Motor neuron (in vitro differentiated cells): ENCODE data around the gene GREB1. TPM values are rescaled to one million over a fixed set of nuclear protein-coding genes. Genes with fewer than 3 reads are reported as not detected.

ENCODE experiments used
- ATAC-seq, 8 experiments: fragments of 200-7000 bp; cut with Tn5 transposase; replicated peaks in 6 of 8; 2 replicates each; pipeline ENCODE4 v1.8.0; 2021; ENCODE audit warnings: mild to moderate bottlenecking in 8 of 8, moderate library complexity in 8 of 8
- H3K27ac ChIP-seq, 2 donors: fragments of 250-450 bp; sonication (Bioruptor Pico); 2 replicates each; pipeline ENCODE4 v1.9.0; 2021; ENCODE audit warnings: antibody characterized with exemption in 2 of 2, mild to moderate bottlenecking in 2 of 2, moderate library complexity in 1 of 2
- H3K4me1 ChIP-seq, 2 donors: fragments of 250-450 bp; sonication (Bioruptor Pico); replicated peaks in 1 of 2; 2 replicates each; pipeline ENCODE4 v1.6.1; 2021; ENCODE audit warnings: antibody characterized with exemption in 2 of 2, mild to moderate bottlenecking in 2 of 2, moderate library complexity in 1 of 2
- H3K4me3 ChIP-seq, 5 donors: fragments of 250-450 bp; sonication (Bioruptor Pico); 2 replicates each; pipeline ENCODE4 v1.9.0; 2021; ENCODE audit warnings: antibody characterized with exemption in 5 of 5, mild to moderate bottlenecking in 5 of 5, moderate library complexity in 4 of 5
- WGBS, 10 experiments: fragments of 450-650 bp; shearing (Covaris generic); methylation state at CpG; one replicate each; pipeline ENCODE4 v1.0.0; 2022; 5-methylcytosine and 5-hydroxymethylcytosine counted together
- in situ Hi-C, 9 experiments: fragments of 400-800 bp; cut with MboI; loops; one replicate each; pipeline ENCODE4 v1.15.0; 2021; ENCODE audit warnings: low sequenced_read_pairs in 9 of 9, low pct_unique_long_range_greater_than_20kb in 2 of 9; ENCODE audit not compliant: unreplicated experiment in 9 of 9
- total RNA-seq, 8 experiments: library from RNA; unstranded; fragments of 300-600 nt; gene quantifications; 2 replicates each; pipeline versions ENCODE4 v1.2.3 to v1.2.4, GENCODE V29; 2022

The GREB1 gene
- total RNA-seq, 8 experiments from 2014 or later: 1.1 to 78.6 (median 16.0) TPM

DNA sequence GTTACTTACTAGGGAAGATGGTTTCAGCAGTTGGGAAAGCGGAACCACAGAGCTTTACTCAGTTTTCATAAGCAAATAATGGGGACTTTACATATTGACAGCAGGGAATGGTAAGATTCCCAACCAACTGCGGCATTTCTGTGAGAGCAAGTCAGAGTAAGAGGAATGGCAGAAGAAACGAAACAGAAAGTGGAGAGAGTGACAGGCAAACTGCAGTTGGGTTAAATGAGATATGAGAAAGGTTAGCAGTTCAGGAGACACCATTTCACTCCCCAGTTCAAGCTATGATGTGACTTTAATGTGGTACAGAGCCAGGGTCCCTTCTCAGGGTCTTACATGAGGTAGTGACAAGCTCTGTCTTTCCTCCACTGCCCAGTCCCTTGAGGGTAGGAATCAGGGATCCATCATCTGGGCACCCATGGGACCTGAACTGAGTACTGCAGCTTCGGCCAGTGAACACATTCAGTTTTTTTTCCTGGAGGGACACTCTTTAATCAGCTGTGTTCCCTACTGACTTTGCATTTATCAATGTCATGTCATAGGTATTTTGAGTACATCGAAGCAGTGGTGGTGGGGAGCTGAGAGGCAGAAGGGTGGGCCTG, 33.0 kb upstream of the GREB1 start:
- in situ Hi-C loops: no loop called here
- Histone ChIP-seq H3K4me3 (no peak overlapping the region), H3K27ac (peak overlapping the region in 1 of 2 donors; percentile 71), H3K4me1 (peaks cover 43% of the 10 kb centered on the region in 2 donors)
- 28 to 91% (median 66%) methylated on average over 1 to 5 of the region's 5 CpGs; no CpG with 5 or more reads in 2 of the 10 experiments for WGBS, 10 experiments
- ATAC-seq: peak in 3 of 8 experiments; percentile 22 to 84 (median 43)

DNA sequence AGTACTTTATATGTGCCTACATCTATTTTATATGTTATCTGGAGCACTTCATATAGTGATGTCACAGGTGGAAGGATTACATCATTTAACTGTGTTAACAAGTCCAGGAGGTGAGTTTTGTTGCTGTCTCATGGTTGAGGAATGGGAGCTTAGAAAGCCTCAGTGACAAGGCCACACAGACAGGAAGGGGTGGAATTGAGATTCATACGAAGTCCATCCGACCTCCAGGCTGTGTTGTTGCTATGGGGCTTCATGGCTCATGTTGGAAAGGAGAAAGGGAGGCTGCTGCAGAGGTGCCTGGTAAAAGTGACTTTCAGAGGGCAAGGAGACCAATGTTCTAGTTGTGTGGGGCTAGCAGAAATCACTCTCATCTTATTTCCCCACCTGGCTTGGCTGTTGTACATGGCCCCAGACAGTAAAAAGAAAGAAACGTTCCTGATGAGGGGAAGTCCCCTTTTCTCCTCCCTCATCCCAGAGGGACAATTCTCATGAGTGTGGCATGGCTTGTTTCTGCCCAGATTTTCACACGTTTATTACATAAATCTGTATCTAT, 31.0 kb upstream of the GREB1 start:
- 36 to 100% (median 87%) methylated on average over 1 to 4 of the region's 4 CpGs for WGBS, 10 experiments
- in situ Hi-C loops: no loop called here
- Histone ChIP-seq H3K4me3 (no peak overlapping the region), H3K27ac (peak overlapping the region in 1 of 2 donors; percentile 21), H3K4me1 (peaks cover 29 to 30% of the 10 kb centered on the region in 2 donors)
- peak in 2 of 8 experiments; percentile 6 to 17 for ATAC-seq

DNA sequence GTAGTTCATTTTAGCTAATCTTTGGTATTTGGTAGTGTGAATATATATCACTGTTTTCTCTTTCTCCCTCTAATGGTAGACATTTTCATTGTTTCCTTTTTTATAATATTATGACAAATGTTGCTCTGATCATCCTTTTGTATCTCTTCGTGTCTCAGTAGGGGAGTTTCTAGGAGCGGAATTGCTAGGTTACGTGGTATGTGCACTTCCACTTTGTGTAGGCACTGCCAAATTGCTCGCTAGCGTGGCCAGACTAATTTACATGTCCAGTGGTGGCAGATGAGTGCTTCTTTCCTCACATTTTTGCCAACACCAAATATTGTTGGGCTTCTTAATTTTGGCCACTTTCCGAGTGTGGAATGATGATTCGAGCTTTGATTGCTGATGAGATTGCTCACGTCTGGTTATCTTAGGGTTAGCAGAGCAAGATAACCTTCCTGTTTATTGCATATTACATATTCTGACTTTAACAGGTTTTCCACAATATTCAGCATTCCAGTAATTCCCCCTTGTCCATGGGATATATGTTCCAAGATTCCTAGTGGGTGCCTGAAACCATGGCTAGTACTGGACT, 30.4 kb upstream of the GREB1 start:
- no peak overlapping the region for H3K4me3 ChIP-seq
- WGBS, 10 experiments: 0 to 75% (median 51%) methylated on average over 2 to 8 of the region's 8 CpGs; no CpG with 5 or more reads in 1 of the 10 experiments
- H3K27ac ChIP-seq: no peak overlapping the region
- peaks cover 23 to 29% of the 10 kb centered on the region in 2 donors for H3K4me1 ChIP-seq
- no peak for ATAC-seq
- in situ Hi-C loops: no loop called here

DNA sequence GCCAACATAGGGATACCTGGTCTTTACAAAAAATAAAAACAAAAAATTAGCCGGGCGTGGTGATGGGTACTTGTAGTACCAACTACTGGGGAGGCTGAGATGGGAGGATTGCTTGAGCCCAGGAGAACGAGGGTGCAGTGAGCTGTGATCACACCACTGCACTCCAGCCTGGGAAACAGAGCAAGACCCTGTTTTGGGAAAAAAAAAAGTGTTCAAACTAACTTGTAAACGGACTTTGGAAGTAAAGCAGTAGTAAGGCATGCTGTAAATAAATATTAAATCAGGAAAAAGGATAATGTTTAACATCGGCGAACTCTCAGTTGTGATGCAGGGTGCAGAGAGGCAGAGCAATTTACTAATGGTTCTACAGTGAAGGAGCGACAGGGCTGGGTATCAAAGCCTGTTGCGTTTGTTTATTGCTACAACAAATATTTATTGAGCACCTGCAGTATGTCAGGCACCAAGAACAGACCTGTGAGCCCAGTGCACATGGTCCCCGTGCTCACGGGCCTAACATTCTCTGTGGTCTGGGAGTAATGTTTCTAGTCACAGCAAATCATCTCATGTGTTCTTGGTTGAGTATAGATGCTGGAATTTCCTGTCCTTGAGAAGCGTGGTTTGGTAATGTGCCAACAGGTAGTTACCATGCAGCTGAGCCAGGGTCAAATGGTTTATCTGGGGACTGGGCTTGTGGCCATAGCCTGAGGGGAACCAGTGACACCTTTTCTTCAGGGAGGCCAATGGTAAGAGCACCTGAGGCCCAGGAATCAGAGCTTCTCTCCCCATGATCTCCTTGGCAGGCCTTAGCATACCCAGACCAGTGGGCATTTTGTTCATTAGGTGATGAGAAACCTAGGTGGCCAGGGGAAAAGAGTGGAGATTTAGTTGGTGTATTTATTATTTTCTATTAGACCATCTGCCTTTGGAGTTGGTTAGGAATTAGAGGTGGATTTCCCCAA, 27.9 kb upstream of the GREB1 start:
- 38 to 100% (median 83%) methylated on average over 2 to 8 of the region's 11 CpGs for WGBS, 10 experiments
- in situ Hi-C loops: no loop called here
- Histone ChIP-seq H3K4me3 (no peak overlapping the region), H3K4me1 (peaks cover 8 to 12% of the 10 kb centered on the region in 2 donors), H3K27ac (no peak overlapping the region)
- ATAC-seq: peak in 1 of 8 experiments; percentile 4

DNA sequence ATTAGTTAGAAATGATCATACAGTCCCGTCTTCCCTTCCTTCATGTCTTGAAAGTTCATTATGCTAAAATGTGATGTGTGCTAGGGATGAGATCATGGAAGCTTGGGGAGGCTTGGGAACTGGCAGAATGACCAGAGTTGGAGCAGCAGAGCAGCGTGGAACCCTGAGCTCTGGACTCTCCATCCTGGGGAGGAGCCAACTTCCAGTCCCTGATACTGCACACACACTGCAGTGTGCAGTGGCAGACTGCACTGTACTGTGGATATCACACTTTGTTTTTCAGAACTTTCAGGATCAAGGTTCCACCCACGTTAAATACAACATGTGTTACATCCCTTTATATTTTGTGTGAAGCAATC, 27.3 kb upstream of the GREB1 start:
- Histone ChIP-seq H3K4me1 (peaks cover 6 to 11% of the 10 kb centered on the region in 2 donors), H3K4me3 (no peak overlapping the region), H3K27ac (no peak overlapping the region)
- ATAC-seq: peak in 5 of 8 experiments; percentile 59 to 87 (median 62)
- WGBS, 10 experiments: 0 to 100% (median 67%) methylated on average over 1 to 3 of the region's 3 CpGs; no CpG with 5 or more reads in 2 of the 10 experiments
- in situ Hi-C loops: no loop called here

DNA sequence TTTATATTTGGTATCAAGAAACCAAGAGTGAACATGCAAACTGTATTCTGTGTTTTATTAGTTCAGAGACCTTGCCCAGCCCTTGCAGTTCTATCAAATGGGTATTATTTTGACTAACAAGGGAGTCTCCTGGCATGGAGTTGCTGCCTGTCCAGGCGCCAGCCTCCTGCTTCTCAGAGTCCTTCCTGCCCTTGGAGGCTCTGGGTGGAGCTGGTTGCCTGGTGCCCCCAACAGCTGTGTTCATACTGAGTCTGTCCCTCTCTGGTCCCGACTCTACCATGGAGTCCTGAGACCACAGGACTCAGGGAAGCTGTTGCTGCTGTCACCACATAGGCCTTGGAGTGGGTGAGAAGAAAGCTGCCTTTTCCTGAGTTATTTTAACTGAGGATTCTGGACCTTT, 26.3 kb upstream of the GREB1 start:
- in situ Hi-C loops: no loop called here
- ATAC-seq: no peak
- Histone ChIP-seq H3K4me1 (peaks cover 13 to 16% of the 10 kb centered on the region in 2 donors), H3K27ac (no peak overlapping the region), H3K4me3 (no peak overlapping the region)
- WGBS, 10 experiments: 35 to 100% (median 75%) methylated on average over 1 to 2 of the region's 2 CpGs; no CpG with 5 or more reads in 6 of the 10 experiments

DNA sequence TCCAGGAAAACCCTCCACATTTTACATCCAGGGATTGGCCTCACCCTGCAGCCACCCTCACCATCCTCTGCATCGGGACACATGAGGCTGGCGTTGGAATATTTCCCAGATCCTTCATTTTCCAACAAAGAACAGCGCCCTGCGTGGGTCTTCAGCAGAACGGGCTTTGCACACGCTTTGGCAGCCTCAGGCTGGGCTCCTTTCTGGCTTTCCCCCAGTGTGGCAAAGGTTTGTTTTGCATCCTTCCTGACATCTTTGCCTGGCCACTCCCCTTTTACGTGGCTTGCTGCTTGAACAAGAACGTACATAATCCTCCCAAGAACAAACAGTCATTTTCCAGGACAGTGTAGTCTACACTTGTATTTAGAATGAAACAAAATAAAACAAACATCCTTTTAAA, 25.6 kb upstream of the GREB1 start:
- ATAC-seq: no peak
- peaks cover 21 to 24% of the 10 kb centered on the region in 2 donors for H3K4me1 ChIP-seq
- 59 to 100% (median 93%) methylated on average over 1 to 7 of the region's 8 CpGs for WGBS, 10 experiments
- in situ Hi-C loops: no loop called here
- H3K27ac ChIP-seq: no peak overlapping the region
- no peak overlapping the region for H3K4me3 ChIP-seq

DNA sequence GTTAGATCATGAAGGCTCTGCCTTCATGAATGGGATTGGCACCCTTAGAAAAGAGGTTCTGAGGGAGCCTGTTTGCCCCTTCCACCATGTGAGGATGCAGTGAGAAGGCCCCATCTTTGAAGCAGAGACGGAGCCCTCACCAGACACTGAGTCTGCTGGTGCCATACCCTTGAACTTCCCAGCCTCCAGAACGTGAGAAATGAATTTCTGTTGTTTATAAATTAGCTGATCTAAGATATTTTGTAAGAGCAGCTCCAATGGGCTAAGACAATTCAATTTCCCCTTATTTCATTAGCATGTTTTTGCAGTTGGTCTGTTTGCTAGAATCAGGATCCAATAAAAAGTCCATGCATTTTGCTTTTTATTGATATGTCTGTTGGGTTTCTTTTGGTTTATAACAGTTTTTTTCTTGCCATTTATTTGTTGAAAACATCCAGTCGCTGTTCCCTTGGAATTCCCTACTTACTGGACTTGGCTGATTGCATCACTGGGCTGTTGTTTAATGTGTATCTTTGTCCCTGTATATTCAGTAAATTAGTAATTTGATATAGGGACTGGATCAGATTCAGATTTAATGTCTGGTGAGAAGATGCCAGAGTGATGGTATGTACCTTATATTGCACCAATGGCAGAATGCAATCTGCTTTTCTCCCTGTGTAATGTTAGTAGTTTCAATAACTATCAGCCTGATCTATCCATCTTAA, 24.0 kb upstream of the GREB1 start:
- peaks cover 36 to 39% of the 10 kb centered on the region in 2 donors for H3K4me1 ChIP-seq
- H3K4me3 ChIP-seq: no peak overlapping the region
- in situ Hi-C loops: no loop called here
- H3K27ac ChIP-seq: no peak overlapping the region
- WGBS, 10 experiments: 13 to 100% (median 88%) methylated on average over 1 to 3 of the region's 3 CpGs; no CpG with 5 or more reads in 2 of the 10 experiments
- no peak for ATAC-seq

DNA sequence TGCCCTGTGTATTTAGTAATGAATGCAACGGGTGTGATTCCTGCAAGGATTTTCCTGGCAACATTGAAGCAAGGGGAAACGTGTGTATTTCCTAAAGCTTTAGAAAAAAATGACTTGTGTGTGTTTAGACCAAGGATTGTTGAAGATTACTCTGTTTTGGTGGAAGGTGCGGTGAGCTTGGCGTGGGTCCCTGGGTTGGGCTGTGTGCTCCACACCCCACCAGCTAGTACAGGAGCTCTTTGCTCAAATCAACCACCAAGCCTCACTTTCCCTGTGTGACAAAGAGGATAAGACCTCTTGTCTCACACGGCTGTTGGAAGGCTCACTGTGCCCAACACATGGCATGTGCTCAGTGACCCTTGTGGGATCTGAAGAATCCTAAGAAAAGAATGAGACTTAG, 21.4 kb upstream of the GREB1 start:
- Histone ChIP-seq H3K27ac (no peak overlapping the region), H3K4me1 (peaks cover 55 to 62% of the 10 kb centered on the region in 2 donors), H3K4me3 (no peak overlapping the region)
- no peak for ATAC-seq
- in situ Hi-C loops: no loop called here
- WGBS, 10 experiments: 43 to 88% (median 70%) methylated on average over 1 to 5 of the region's 5 CpGs; no CpG with 5 or more reads in 4 of the 10 experiments

DNA sequence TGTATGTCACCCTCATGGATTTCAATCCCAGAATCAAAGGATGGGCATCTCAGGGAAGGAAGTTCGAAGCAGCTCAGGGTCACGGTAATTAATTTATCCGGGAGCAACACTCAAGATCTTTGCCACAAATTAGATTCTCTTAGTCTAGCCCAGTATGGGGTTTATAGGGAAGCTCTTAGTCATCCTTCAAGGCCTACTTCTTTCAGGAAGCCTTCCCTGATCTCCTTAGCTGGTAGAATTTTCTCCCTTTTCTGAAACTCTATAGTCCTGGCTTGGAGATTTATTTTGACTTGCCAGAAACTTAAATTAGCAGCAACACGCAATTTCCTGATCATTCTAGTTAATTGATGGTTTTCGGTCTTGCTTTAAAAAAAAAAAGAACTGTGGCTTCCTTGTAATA, 20.5 kb upstream of the GREB1 start:
- ATAC-seq: no peak
- peaks cover 55 to 58% of the 10 kb centered on the region in 2 donors for H3K4me1 ChIP-seq
- no peak overlapping the region for H3K27ac ChIP-seq
- WGBS, 10 experiments: 39 to 96% (median 75%) methylated on average over 2 to 5 of the region's 5 CpGs; no CpG with 5 or more reads in 1 of the 10 experiments
- H3K4me3 ChIP-seq: no peak overlapping the region
- in situ Hi-C loops: no loop called here

DNA sequence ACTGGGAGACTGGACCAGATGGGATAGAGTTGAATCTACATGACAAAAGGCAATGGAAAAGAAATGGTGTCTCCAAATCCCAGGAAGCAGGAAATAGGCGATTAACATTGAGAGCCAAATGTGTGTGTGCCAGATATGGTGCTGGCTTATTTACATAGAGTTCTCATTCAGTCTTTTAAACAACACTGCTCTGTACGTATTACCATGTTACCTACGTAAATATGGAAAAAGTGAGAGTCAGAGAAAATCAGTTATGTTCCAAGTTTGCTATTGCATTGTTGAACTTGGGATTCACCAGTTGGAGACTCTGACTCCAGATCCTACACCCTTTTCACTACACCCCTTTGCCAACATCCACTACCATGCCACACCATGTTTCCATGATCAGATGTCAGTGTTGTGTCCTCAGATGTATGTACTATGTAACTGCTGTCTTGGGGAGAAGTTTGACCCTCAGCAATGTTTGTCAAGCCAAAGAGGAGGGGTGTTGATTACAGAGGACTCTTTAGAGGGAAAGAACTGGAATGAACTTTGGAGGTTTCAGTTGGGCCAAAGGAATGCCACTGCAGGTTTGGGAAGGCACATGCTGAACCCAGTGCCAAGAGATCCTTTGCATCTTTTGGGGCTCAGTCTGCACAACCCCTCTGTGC, 19.6 kb upstream of the GREB1 start:
- 13 to 100% (median 83%) methylated on average over 1 to 3 of the region's 3 CpGs for WGBS, 10 experiments
- in situ Hi-C loops: no loop called here
- Histone ChIP-seq H3K4me3 (no peak overlapping the region), H3K27ac (no peak overlapping the region), H3K4me1 (peaks cover 55 to 58% of the 10 kb centered on the region in 2 donors)
- ATAC-seq: no peak

DNA sequence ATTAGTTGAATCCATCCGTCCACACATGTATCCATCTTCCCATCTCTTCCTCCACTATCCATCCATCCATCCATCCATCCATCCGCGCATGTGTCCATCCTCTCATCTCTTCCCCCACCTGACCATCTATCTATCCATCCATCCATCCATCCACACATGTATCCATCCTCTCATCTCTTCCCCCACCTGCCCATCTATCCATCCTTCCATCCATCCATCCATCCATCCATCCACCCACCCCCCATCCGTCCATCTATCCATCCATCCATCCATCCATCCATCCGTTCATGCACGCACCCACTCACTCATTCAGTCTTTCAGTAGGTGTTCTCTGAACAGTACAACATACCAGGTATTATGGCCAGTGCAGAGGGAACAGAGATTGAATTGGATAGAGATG, 18.9 kb upstream of the GREB1 start:
- Histone ChIP-seq H3K27ac (peak overlapping the region; percentile 8 to 29), H3K4me1 (peaks cover 52 to 58% of the 10 kb centered on the region in 2 donors), H3K4me3 (no peak overlapping the region)
- ATAC-seq: peak in 2 of 8 experiments; percentile 11 to 13
- in situ Hi-C loops: no loop called here
- 0 to 74% (median 66%) methylated on average over 1 to 6 of the region's 6 CpGs; no CpG with 5 or more reads in 6 of the 10 experiments for WGBS, 10 experiments
